Kidney tubule cell (primary cell): Measurements from ENCODE around the gene NLRC5.
A peak's percentile ranks its signal among the peaks of the same experiment; 100 is the strongest.
"Not testable (repeated sequence)": the region's sequence is repeated elsewhere in the genome, so short reads cannot be mapped to it uniquely, and the experiment has no call there.

Experiments used
- DNase-seq: peaks from one replicate; pipeline ENCODE4 v3.0.0-alpha.2; 2018; ENCODE audit warnings: low spot score

Gene NLRC5

GRCh38 chr16:57100445-57100844 is 111.1 kb downstream of the NLRC5 start:
- no peak for DNase-seq

- no peak for DNase-seq
Observed at GRCh38 chr16:57102888-57103851, 113.8 kb downstream of the NLRC5 start.

- no peak for DNase-seq
Observed at GRCh38 chr16:57104706-57105105, 115.3 kb downstream of the NLRC5 start.

- DNase-seq = no peak
Observed at GRCh38 chr16:57105184-57105583, 115.8 kb downstream of the NLRC5 start.

GRCh38 chr16:57106767-57107166 is 117.4 kb downstream of the NLRC5 start:
- peak; percentile 56 for DNase-seq

GRCh38 chr16:57107321-57107922 is 118.1 kb downstream of the NLRC5 start:
- no peak for DNase-seq

GRCh38 chr16:57108432-57108831 is 119.1 kb downstream of the NLRC5 start:
- no peak for DNase-seq

- not testable (repeated sequence) for DNase-seq
Observed at GRCh38 chr16:57109259-57110105, 120.1 kb downstream of the NLRC5 start.

- DNase-seq = no peak
Observed at GRCh38 chr16:57110937-57111336, 121.6 kb downstream of the NLRC5 start.

GRCh38 chr16:57111420-57111819 is 122.1 kb downstream of the NLRC5 start:
- DNase-seq = no peak

GRCh38 chr16:57112403-57113041 is 123.2 kb downstream of the NLRC5 start:
- DNase-seq = no peak

GRCh38 chr16:57113042-57113453 is 123.7 kb downstream of the NLRC5 start:
- peak; percentile 63 for DNase-seq

- no peak for DNase-seq
Observed at GRCh38 chr16:57113664-57114063, 124.3 kb downstream of the NLRC5 start.

GRCh38 chr16:57115168-57115513 is 125.8 kb downstream of the NLRC5 start:
- DNase-seq = no peak

- DNase-seq = no peak
Observed at GRCh38 chr16:57115514-57116182, 126.3 kb downstream of the NLRC5 start.

- DNase-seq = no peak
Observed at GRCh38 chr16:57118461-57119084, 129.2 kb downstream of the NLRC5 start.

- no peak for DNase-seq
Observed at GRCh38 chr16:57123216-57123973, 134.0 kb downstream of the NLRC5 start.

- DNase-seq = no peak
Observed at GRCh38 chr16:57123974-57124674, 134.8 kb downstream of the NLRC5 start.

- no peak for DNase-seq
Observed at GRCh38 chr16:57125376-57125775, 136.0 kb downstream of the NLRC5 start.

GRCh38 chr16:57125969-57126368 is 136.6 kb downstream of the NLRC5 start:
- no peak for DNase-seq
